ENCODE measurements around the gene OTUB2. TPM values are rescaled to one million over a fixed set of nuclear protein-coding genes. Genes with fewer than 3 reads are reported as not detected.

OTUB2 gene
- total and polyA plus RNA-seq, 4 donors: 0.28 to 0.92 (median 0.63) TPM

DNA sequence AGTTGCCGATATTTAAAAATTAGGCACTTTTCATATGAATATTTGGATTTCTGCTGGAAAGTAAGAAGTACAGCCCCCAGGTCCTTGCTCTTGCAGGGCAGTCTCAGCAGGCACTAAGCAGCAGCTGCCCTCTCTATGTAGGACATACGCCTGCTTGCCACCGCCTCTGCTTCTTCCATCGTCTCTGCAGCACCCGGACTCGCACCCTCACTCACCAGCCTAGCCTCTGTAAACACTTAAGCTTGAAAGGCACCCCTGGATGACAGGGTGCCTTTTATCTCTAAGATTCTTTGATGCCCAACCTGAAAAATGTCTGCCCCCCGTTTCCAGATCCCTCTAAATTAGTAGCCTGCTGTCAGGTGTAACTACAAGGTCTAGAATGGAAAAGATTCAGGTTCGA, 19.0 kb downstream of the OTUB2 start:
- TF ChIP-seq FOXA2 (IDR thresholded peaks at IDR 0.05) (no peak), EGR1 (IDR thresholded peaks at IDR 0.05; ENCODE audit: low read depth in 2 of 2) (no peak), TAF1 (conservative IDR thresholded peaks at IDR 0.05) (no peak), YY1 (IDR thresholded peaks at IDR 0.05) (no peak), NR2F2 (IDR thresholded peaks at IDR 0.05) (no peak)
- TF ChIP-seq, protein P1, sequence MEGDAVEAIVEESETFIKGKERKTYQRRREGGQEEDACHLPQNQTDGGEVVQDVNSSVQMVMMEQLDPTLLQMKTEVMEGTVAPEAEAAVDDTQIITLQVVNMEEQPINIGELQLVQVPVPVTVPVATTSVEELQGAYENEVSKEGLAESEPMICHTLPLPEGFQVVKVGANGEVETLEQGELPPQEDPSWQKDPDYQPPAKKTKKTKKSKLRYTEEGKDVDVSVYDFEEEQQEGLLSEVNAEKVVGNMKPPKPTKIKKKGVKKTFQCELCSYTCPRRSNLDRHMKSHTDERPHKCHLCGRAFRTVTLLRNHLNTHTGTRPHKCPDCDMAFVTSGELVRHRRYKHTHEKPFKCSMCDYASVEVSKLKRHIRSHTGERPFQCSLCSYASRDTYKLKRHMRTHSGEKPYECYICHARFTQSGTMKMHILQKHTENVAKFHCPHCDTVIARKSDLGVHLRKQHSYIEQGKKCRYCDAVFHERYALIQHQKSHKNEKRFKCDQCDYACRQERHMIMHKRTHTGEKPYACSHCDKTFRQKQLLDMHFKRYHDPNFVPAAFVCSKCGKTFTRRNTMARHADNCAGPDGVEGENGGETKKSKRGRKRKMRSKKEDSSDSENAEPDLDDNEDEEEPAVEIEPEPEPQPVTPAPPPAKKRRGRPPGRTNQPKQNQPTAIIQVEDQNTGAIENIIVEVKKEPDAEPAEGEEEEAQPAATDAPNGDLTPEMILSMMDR (IDR thresholded peaks at IDR 0.05; ENCODE audit: low read depth, low read length, missing input control): no peak
- H3K4me3 ChIP-seq (ENCODE audit: low read depth in 1 of 3, low read length in 3 of 3): no peak overlapping the region
- no peak overlapping the region for H3K9ac ChIP-seq (ENCODE audit: low read depth in 1 of 2, low read length in 2 of 2)
- no peak for DNase-seq (ENCODE audit: low spot score)
- WGBS: 96% methylated on average over 8 of the region's 8 CpGs
- no peak overlapping the region for H3K27ac ChIP-seq (ENCODE audit: low read depth in 1 of 2, low read length in 2 of 2)
- no peaks in the 10 kb centered on the region for H3K27me3 ChIP-seq (ENCODE audit: control insufficient read depth in 4 of 4, insufficient read depth in 4 of 4, low read length in 3 of 4)
- H3K9me3 ChIP-seq (ENCODE audit: control insufficient read depth in 4 of 4, low read length in 3 of 4): no peaks in the 10 kb centered on the region
- H3K36me3 ChIP-seq (ENCODE audit: control insufficient read depth in 4 of 4, insufficient read depth in 3 of 4, low read depth in 1 of 4, low read length in 3 of 4): peaks cover 8 to 56% (median 28%) of the 10 kb centered on the region in 4 donors
- peaks cover 2 to 12% (median 9%) of the 10 kb centered on the region in 4 donors for H3K4me1 ChIP-seq (ENCODE audit: control insufficient read depth in 4 of 4, insufficient read depth in 4 of 4, low read length in 3 of 4)

GRCh38 chr14:94045563-94046345, 19.6 kb downstream of the OTUB2 start:
- peaks cover 8 to 62% (median 34%) of the 10 kb centered on the region in 4 donors for H3K36me3 ChIP-seq (ENCODE audit: control insufficient read depth in 4 of 4, insufficient read depth in 3 of 4, low read depth in 1 of 4, low read length in 3 of 4)
- TF ChIP-seq, protein P2, sequence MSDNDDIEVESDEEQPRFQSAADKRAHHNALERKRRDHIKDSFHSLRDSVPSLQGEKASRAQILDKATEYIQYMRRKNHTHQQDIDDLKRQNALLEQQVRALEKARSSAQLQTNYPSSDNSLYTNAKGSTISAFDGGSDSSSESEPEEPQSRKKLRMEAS (IDR thresholded peaks at IDR 0.05): no peak
- TF ChIP-seq HNF4A (conservative IDR thresholded peaks at IDR 0.05) (no peak), RAD21 (IDR thresholded peaks at IDR 0.05) (no peak), HNF4G (IDR thresholded peaks at IDR 0.05) (no peak), YY1 (IDR thresholded peaks at IDR 0.05) (no peak), REST (IDR thresholded peaks at IDR 0.05) (no peak), GABPA (IDR thresholded peaks at IDR 0.05 in 1 of 2, conservative IDR thresholded peaks at IDR 0.05 in 1 of 2) (no peak), TAF1 (conservative IDR thresholded peaks at IDR 0.05) (no peak), RXRA (IDR thresholded peaks at IDR 0.05) (no peak), SP1 (IDR thresholded peaks at IDR 0.05) (no peak), JUND (IDR thresholded peaks at IDR 0.05) (no peak)
- TF ChIP-seq, protein P3, sequence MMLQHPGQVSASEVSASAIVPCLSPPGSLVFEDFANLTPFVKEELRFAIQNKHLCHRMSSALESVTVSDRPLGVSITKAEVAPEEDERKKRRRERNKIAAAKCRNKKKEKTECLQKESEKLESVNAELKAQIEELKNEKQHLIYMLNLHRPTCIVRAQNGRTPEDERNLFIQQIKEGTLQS (IDR thresholded peaks at IDR 0.05): no peak
- TF ChIP-seq, protein P1 (IDR thresholded peaks at IDR 0.05; ENCODE audit: low read depth, low read length, missing input control): no peak
- no peak overlapping the region for H3K4me3 ChIP-seq (ENCODE audit: low read depth in 1 of 3, low read length in 3 of 3)
- no peak overlapping the region for H3K9ac ChIP-seq (ENCODE audit: low read depth in 1 of 2, low read length in 2 of 2)
- 92% methylated on average over 19 of the region's 19 CpGs for WGBS
- peaks cover 2 to 12% (median 9%) of the 10 kb centered on the region in 4 donors for H3K4me1 ChIP-seq (ENCODE audit: control insufficient read depth in 4 of 4, insufficient read depth in 4 of 4, low read length in 3 of 4)
- H3K27me3 ChIP-seq (ENCODE audit: control insufficient read depth in 4 of 4, insufficient read depth in 4 of 4, low read length in 3 of 4): no peaks in the 10 kb centered on the region
- no peak for DNase-seq (ENCODE audit: low spot score)
- no peaks in the 10 kb centered on the region for H3K9me3 ChIP-seq (ENCODE audit: control insufficient read depth in 4 of 4, low read length in 3 of 4)
- H3K27ac ChIP-seq (ENCODE audit: low read depth in 1 of 2, low read length in 2 of 2): no peak overlapping the region
